Immature natural killer cell (primary cell): ENCODE measurements around the gene SAT1. TPM values are rescaled to one million over a fixed set of nuclear protein-coding genes. Genes with fewer than 3 reads are reported as not detected.
"Not testable (repeated sequence)": the region's sequence is repeated elsewhere in the genome, so short reads cannot be mapped to it uniquely, and the experiment has no call there.

Experiments used
- DNase-seq, 3 donors: peaks; one replicate each; pipeline ENCODE4 v3.0.0; 2022; ENCODE audit warnings: mixed read lengths in 1 of 3
- H3K27ac Mint-ChIP-seq, 6 donors: one replicate each; pipeline ENCODE4 v1.8.0; 2020; ENCODE audit warnings: mixed read lengths in 6 of 6, mild to moderate bottlenecking in 5 of 6, inconsistent platforms in 4 of 6, moderate library complexity in 3 of 6
- H3K27me3 Mint-ChIP-seq, 3 donors: one replicate each; pipeline ENCODE4 v1.8.0; 2020 to 2021; ENCODE audit warnings: low read depth in 3 of 3, mild to moderate bottlenecking in 3 of 3, mixed read lengths in 3 of 3, moderate library complexity in 3 of 3, inconsistent platforms in 1 of 3
- H3K36me3 Mint-ChIP-seq, 3 donors: one replicate each; pipeline ENCODE4 v1.8.0; 2020; ENCODE audit warnings: mixed read lengths in 3 of 3, inconsistent platforms in 2 of 3, mild to moderate bottlenecking in 2 of 3
- H3K4me1 Mint-ChIP-seq, 2 donors: one replicate each; pipeline ENCODE4 v1.8.0; 2020; ENCODE audit warnings: inconsistent platforms in 2 of 2, mild to moderate bottlenecking in 2 of 2, mixed read lengths in 2 of 2, moderate library complexity in 1 of 2
- H3K4me3 Mint-ChIP-seq, 5 donors: one replicate each; pipeline ENCODE4 v1.8.0; 2020; ENCODE audit warnings: mild to moderate bottlenecking in 5 of 5, mixed read lengths in 5 of 5, inconsistent platforms in 3 of 5, moderate library complexity in 3 of 5
- H3K9me3 Mint-ChIP-seq, 6 donors: one replicate each; pipeline ENCODE4 v1.8.0; 2020; ENCODE audit warnings: mild to moderate bottlenecking in 6 of 6, mixed read lengths in 6 of 6, inconsistent platforms in 4 of 6, moderate library complexity in 3 of 6
- polyA plus RNA-seq, 3 donors: library from polyadenylated mRNA; unstranded; fragments of 300-500 nt; fragmentation: Illumina TruSeq; gene quantifications; one replicate each; pipeline ENCODE4 v1.2.3, GENCODE V29; 2021

The SAT1 gene
- polyA plus RNA-seq, 3 donors from 2014 or later: 114 to 196 (median 123) TPM

DNA sequence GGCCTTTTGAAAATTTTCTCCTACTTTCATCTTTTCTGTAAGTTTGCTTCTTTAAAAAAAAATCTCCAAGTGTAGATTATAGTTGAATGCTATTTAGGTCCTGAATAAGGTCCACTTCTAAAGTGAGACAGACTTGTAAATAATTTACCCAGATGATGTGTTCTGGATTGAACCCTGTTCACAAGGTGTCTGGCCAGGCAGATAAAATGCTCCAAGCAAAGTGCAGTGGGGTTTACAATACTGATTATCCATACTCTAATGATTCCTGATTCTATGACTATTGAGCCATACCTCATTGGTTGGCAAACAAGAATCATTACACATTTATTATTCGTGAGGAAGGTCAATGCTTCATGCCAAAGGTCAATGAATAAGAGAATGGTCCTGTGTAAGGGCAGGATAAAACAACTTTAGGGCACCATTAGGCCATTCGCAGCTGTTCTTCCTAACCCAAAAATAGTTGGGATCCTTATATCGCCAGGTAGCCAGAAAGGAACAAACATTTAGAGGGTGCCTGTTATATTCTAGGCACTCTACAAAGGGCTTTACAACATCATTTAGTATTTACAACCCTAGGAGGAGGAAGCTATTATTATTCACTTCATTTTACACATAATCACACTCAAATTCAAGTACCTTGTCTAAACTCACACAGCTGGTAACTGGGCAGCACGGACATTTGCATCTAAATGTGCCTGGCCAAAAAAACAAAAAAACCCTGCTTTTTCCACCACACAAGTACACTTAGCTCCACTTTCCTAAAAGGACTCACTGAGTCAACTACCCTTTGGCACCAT is 18.6 kb upstream of the SAT1 start:
- H3K9me3 Mint-ChIP-seq: no peaks in the 10 kb centered on the region
- H3K36me3 Mint-ChIP-seq: no peaks in the 10 kb centered on the region
- H3K4me1 Mint-ChIP-seq: peaks cover 0 to 10% of the 10 kb centered on the region in 2 donors
- H3K4me3 Mint-ChIP-seq: no peak overlapping the region
- no peak overlapping the region for H3K27ac Mint-ChIP-seq
- H3K27me3 Mint-ChIP-seq: no peaks in the 10 kb centered on the region
- DNase-seq: no peak

DNA sequence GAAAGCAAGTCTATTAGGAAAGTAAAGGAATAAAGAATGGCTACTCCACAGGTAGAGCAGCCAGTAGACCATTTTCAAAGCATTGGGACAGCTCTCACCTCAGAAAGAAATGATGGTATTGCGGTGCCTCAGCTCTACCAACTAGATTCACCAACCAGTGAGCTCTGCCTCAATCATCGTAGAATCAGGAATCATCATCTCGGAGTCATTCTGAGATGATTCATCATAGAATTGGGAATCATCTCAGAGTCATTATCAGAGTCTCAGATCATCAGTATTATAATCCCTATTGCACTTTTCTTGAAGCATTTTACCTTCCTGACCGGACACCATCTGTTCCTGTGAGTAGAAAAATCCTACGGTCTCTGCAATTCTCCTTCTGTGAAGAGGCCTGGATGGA is 17.5 kb upstream of the SAT1 start:
- Mint-ChIP-seq H3K4me1 (peaks cover 0 to 10% of the 10 kb centered on the region in 2 donors), H3K9me3 (no peaks in the 10 kb centered on the region), H3K27me3 (peaks cover 0 to 1% (median 0%) of the 10 kb centered on the region in 3 donors), H3K27ac (peak overlapping the region in 1 of 6 donors; percentile 46), H3K36me3 (no peaks in the 10 kb centered on the region), H3K4me3 (no peak overlapping the region)
- no peak for DNase-seq

GRCh38 chrX:23765868-23766267 is 17.1 kb upstream of the SAT1 start:
- no peak for DNase-seq
- Mint-ChIP-seq H3K36me3 (no peaks in the 10 kb centered on the region), H3K27ac (peak overlapping the region in 1 of 6 donors; percentile 46), H3K4me3 (no peak overlapping the region), H3K27me3 (peaks cover 0 to 1% (median 0%) of the 10 kb centered on the region in 3 donors), H3K4me1 (peaks cover 0 to 10% of the 10 kb centered on the region in 2 donors), H3K9me3 (no peaks in the 10 kb centered on the region)

DNA sequence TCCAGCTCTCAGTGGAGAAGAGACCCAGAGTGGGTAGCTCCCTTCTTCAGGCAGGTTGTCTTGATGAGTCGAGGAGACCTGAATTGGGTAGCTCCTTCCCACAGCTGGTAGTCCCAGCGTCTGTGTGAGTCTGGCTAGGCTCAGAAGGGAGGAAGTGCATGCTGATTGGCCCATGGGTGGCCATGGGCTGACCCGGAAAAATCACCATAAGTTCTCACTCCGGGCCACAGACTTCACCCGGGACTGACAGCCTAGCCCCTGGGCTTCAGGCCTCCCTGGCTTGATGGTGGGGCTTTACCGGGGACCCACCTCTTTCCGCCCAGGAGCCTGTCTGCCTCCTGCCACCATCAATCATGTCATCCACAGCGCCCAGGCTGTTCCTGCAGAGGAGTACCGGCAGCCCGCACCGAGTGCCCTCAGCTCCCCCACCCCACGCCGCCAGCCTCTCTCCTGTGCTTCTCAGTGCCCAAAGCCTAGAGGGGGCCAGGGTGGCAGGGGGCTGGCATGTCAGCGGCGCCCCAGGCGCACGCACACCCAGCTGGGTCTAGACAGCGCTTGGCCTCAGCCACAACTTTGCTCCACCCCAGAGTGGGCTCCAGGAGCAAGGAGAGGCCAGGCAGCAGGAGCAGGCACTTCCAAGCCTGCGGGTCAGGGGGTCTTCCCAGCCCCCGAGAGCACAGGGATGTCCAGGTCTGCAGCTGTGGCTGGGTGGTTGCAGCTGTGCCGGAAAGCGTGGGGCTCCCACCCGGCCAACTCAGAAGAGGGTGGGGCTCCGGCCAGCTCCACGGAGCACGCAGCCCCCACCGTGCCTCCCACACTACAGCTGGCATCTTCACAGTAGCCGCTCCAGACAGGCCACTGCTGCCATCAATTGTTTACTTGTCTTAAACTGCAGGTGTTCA is 16.1 kb upstream of the SAT1 start:
- peaks cover 0 to 1% (median 0%) of the 10 kb centered on the region in 3 donors for H3K27me3 Mint-ChIP-seq
- DNase-seq: peak; percentile 17 to 55 (median 40)
- H3K36me3 Mint-ChIP-seq: no peaks in the 10 kb centered on the region
- peak overlapping the region; percentile 61 to 80 (median 72) for H3K4me3 Mint-ChIP-seq
- H3K27ac Mint-ChIP-seq: peak overlapping the region; percentile 17 to 86 (median 64)
- H3K9me3 Mint-ChIP-seq: no peaks in the 10 kb centered on the region
- peaks cover 0 to 10% of the 10 kb centered on the region in 2 donors for H3K4me1 Mint-ChIP-seq

DNA sequence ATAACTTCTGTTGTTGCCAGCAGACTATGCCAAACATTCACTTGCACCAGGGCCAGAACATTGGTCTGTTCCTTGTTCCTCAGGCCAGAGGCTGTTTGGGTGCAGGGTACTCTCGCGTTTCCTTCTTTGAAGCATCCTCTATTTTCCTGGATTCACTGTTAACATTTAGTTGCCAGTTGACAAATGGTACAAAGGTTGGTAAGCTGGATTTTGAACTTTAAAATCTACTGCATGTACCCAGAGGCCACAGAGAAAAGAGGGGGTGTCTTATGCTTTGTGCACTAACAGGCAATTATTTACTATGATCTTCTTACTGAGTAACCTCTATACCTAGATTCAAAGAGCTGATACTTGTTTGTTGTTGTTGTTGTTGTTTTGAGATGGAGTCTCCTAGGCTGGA is 12.8 kb upstream of the SAT1 start:
- Mint-ChIP-seq H3K36me3 (no peaks in the 10 kb centered on the region), H3K4me1 (peaks cover 12 to 21% of the 10 kb centered on the region in 2 donors), H3K4me3 (no peak overlapping the region), H3K27me3 (peaks cover 0 to 1% (median 1%) of the 10 kb centered on the region in 3 donors), H3K27ac (peak overlapping the region in 1 of 6 donors; percentile 51), H3K9me3 (no peaks in the 10 kb centered on the region)
- DNase-seq: no peak

GRCh38 chrX:23771086-23771485 is 11.9 kb upstream of the SAT1 start:
- DNase-seq, H3K27me3 Mint-ChIP-seq, H3K4me3 Mint-ChIP-seq, H3K27ac Mint-ChIP-seq, H3K9me3 Mint-ChIP-seq, H3K36me3 Mint-ChIP-seq: not testable (repeated sequence)
- H3K4me1 Mint-ChIP-seq: peaks cover 12 to 21% of the 10 kb centered on the region in 2 donors

DNA sequence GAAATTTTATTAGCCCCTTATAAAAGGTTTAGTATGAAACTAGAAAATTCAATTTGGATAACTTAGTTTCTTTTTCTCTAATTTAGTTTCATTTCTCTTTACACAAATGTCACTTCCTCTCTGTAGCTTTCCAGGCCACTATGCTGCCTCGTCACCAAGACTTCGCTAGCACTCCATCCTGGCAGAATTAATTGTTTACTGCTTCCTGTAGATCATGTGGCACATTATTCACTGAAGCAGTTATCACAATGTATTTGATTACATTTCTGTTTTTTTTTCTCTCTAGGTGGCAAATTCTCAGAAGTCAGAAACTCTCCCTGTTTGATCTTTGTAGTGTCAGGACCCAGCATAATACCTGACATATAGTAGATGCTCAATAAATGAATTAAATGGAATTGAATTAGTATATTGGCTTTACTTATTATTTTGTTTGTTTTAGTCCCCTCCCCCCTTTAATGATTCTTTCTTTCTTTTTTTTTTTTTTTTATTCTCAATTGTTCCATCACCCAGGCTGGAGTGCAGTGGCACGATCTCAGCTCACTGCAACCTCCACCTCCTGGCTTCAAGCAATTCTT is 9.3 kb upstream of the SAT1 start:
- Mint-ChIP-seq H3K4me3 (peak overlapping the region; percentile 54 to 81 (median 64)), H3K36me3 (no peaks in the 10 kb centered on the region), H3K27me3 (peaks cover 1 to 2% (median 1%) of the 10 kb centered on the region in 3 donors), H3K27ac (peak overlapping the region; percentile 92 to 97 (median 94)), H3K4me1 (peaks cover 12 to 14% of the 10 kb centered on the region in 2 donors), H3K9me3 (no peaks in the 10 kb centered on the region)
- peak; percentile 57 to 67 (median 64) for DNase-seq

GRCh38 chrX:23776363-23776762 is 6.6 kb upstream of the SAT1 start:
- Mint-ChIP-seq H3K27me3 (peaks cover 1 to 2% (median 2%) of the 10 kb centered on the region in 3 donors), H3K9me3 (no peaks in the 10 kb centered on the region), H3K4me1 (peaks cover 14 to 18% of the 10 kb centered on the region in 2 donors), H3K4me3 (no peak overlapping the region), H3K36me3 (no peaks in the 10 kb centered on the region), H3K27ac (no peak overlapping the region)
- no peak for DNase-seq

GRCh38 chrX:23779025-23779424 is 3.9 kb upstream of the SAT1 start:
- peaks cover 18 to 26% of the 10 kb centered on the region in 2 donors for H3K4me1 Mint-ChIP-seq

DNA sequence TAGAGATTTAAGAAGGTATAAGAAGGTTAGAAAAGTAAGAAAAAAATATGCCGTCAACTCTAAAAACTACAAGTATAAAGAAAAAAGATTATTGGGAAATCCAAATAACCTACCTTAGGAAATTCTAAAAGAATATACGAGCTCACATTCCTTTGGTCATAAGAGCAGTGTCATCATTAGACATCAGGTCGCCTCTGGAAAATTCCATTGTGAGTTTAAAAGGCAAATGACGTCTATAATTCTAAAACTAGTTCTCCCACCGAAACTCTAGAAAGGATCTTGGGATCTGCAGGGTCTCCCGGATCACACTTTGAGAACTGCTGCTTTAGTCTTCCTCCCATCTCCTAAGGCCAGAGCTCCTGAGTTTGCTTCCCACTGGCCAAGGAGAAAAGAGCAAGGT is 518 bp upstream of the SAT1 start:
- Mint-ChIP-seq H3K36me3 (peaks cover 10 to 18% (median 14%) of the 10 kb centered on the region in 3 donors), H3K4me1 (peaks cover 34 to 45% of the 10 kb centered on the region in 2 donors), H3K27me3 (peaks cover 13 to 18% (median 15%) of the 10 kb centered on the region in 3 donors), H3K4me3 (peak overlapping the region; percentile 94 to 98 (median 97)), H3K9me3 (no peaks in the 10 kb centered on the region), H3K27ac (peak overlapping the region; percentile 87 to 98 (median 96))
- DNase-seq: no peak

More at GRCh38 chrX:23779025-23779424, 3.9 kb upstream of the SAT1 start:
- Mint-ChIP-seq H3K9me3 (no peaks in the 10 kb centered on the region), H3K36me3 (peaks cover 1 to 4% (median 3%) of the 10 kb centered on the region in 3 donors), H3K27me3 (peaks cover 13 to 14% (median 13%) of the 10 kb centered on the region in 3 donors), H3K27ac (peak overlapping the region in 2 of 6 donors; percentile 22 to 33), H3K4me3 (no peak overlapping the region)
- DNase-seq: no peak

DNA sequence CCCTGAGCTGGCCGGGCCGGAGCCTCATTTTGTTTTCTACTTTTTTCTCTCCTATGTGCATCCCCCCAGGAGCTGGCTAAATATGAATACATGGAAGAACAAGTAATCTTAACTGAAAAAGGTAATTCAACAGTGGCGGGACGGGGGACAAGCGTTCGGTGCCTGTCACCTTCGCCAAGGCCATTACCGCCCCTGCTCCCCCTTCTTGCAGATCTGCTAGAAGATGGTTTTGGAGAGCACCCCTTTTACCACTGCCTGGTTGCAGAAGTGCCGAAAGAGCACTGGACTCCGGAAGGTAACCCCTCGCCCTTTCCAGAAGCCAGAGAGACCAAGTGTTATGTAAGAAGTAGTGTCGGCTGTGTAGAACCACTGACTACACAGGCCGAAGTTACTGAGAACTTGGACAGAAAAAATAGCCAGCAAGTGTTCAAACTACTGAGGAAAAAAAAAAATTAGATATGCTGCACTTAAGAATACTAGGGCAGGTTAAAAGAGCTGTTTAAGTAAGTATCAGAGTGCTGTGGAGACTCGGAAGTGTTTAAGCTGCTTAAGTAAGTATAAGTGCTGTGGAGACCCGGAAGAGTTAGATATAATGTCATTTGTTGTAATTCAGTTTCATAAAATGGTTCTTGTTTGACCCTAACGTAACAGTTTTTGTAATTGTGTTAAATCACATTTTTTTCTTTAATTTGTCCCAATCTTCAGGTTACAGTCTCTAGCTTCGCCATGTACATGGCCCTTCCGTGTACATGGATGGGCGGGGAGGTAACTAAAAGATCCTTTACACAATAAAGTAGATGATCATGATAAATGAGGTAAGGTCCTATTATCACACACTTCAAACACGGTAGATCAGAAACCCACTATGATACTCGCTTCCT is 856 bp downstream of the SAT1 start:
- Mint-ChIP-seq H3K4me1 (peaks cover 34 to 45% of the 10 kb centered on the region in 2 donors), H3K27ac (peak overlapping the region; percentile 90 to 98 (median 96)), H3K9me3 (no peaks in the 10 kb centered on the region), H3K27me3 (peaks cover 13 to 18% (median 17%) of the 10 kb centered on the region in 3 donors), H3K36me3 (peaks cover 10 to 18% (median 14%) of the 10 kb centered on the region in 3 donors), H3K4me3 (peak overlapping the region; percentile 94 to 98 (median 97))
- peak; percentile 12 to 26 (median 19) for DNase-seq

DNA sequence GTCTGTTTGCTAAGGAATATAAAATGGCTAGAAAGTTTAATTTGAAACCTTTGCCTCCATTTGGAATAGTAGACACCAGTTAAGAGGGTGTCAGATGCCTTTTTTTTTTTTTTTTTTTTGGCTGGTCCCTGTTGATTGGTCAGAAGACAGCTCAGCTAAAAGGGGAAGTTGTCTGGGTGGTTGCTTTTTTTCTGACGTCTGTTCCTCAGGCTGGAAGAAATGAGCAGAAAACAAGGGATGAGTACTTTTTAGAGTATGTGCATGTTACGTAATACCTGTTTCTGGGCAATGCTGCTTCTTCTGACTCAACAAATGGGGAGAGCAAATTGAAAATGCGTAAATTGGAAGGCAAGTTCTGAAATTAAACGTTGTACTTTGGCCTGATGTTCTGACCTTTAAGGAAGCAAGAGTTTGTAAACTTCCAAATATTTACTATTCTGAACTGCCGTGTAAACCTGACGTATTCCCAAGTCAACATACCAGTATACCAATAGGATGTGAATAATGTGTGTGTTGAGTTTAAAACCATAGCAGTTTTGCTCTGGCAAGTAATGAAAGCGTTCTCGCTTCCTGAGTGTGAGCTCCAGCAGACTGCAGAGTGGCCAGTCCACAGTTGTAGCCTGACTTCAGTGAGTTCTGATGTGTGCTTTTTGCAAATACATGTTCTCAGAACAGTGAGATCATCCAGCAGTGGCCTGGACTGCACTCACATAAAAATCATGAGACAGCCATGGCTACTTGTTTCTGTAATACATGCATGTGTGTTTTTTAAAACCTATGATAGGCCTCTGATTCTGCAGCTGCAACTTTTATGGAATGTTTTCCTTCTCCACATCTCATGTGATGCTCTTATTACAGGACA is 1.7 kb downstream of the SAT1 start:
- Mint-ChIP-seq H3K4me1 (peaks cover 34 to 45% of the 10 kb centered on the region in 2 donors), H3K36me3 (peaks cover 10 to 18% (median 14%) of the 10 kb centered on the region in 3 donors), H3K9me3 (no peaks in the 10 kb centered on the region), H3K27me3 (peaks cover 13 to 18% (median 17%) of the 10 kb centered on the region in 3 donors), H3K4me3 (peak overlapping the region; percentile 94 to 98 (median 97)), H3K27ac (peak overlapping the region; percentile 90 to 98 (median 96))
- DNase-seq: no peak
